HG03457 (cell line): ENCODE data around the gene PANK4.
"Not testable (repeated sequence)": the region's sequence is repeated elsewhere in the genome, so short reads cannot be mapped to it uniquely, and the experiment has no call there.

Experiments used
- ATAC-seq: cut with Tn5 transposase; IDR thresholded peaks from one replicate; pipeline ENCODE4 v1.9.1; 2021; ENCODE audit warnings: moderate number of reproducible peaks; ENCODE audit not compliant: unreplicated experiment

Gene PANK4

DNA sequence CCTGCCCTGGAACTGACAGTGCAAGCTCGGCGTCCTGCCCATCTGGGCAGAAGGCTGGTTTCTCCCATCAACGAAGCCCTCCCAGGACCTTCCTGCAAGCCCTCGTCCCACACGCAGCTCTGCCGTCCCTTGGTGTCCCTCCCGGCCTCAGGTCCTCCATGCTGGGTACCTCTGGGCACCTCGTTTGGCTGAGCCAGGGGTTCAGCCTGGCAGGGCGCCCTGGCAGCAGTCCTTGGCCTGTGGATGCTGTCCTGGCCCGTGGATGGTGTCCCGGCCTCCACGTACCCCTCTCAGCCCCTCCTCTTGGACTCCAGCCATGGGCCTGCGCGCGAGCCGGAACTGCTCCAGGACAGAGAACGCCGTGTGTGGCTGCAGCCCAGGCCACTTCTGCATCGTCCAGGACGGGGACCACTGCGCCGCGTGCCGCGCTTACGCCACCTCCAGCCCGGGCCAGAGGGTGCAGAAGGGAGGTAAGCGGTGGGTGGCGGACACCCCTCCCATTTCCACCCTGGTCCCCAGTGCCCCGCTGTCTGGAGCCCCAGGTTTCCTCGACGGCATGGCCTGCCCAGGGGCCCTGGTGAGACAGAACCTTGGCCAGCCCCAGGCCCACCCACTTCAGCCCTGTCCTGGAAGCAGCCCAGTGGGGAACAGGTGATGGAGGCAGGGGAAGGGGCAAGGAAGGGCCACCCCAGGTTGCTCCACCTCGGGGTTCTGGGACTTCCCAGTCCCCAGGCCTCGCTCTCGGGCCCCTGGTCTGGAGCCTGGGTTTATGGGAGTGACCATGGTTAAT is 33.3 kb upstream of the PANK4 start:
- ATAC-seq: no peak

DNA sequence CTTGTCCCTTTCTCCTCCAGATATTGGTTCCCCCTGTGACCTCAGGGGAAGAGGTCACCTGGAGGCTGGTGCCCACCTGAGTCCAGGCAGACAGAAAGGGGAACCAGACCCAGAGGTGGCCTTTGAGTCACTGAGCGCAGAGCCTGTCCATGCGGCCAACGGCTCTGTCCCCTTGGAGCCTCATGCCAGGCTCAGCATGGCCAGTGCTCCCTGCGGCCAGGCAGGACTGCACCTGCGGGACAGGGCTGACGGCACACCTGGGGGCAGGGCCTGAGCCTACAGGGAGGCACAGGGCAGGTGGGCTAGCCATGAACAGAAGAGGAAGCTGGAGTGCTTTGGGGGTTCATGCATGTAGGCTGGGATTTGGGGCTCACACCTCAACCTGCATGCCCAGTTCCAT is 32.5 kb upstream of the PANK4 start:
- no peak for ATAC-seq

DNA sequence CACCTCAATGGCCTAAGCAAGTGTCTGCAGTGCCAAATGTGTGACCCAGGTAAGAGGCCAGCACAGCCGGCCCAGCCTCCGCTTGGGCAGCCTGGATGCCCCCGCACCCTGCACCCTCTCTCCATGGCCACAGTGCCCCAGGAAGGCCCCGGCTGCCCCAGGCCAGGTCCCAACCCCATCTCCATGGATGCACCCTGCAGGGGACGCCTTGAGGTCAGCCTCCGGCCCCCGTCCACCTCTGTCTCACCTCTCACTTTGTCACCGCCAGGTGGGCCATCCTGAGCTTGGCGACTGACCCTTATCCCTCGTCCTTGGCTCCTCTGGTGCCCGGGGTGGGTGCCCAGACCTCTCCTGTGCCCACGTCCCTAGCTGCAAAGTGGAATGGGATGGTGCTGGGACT is 32.0 kb upstream of the PANK4 start:
- no peak for ATAC-seq

DNA sequence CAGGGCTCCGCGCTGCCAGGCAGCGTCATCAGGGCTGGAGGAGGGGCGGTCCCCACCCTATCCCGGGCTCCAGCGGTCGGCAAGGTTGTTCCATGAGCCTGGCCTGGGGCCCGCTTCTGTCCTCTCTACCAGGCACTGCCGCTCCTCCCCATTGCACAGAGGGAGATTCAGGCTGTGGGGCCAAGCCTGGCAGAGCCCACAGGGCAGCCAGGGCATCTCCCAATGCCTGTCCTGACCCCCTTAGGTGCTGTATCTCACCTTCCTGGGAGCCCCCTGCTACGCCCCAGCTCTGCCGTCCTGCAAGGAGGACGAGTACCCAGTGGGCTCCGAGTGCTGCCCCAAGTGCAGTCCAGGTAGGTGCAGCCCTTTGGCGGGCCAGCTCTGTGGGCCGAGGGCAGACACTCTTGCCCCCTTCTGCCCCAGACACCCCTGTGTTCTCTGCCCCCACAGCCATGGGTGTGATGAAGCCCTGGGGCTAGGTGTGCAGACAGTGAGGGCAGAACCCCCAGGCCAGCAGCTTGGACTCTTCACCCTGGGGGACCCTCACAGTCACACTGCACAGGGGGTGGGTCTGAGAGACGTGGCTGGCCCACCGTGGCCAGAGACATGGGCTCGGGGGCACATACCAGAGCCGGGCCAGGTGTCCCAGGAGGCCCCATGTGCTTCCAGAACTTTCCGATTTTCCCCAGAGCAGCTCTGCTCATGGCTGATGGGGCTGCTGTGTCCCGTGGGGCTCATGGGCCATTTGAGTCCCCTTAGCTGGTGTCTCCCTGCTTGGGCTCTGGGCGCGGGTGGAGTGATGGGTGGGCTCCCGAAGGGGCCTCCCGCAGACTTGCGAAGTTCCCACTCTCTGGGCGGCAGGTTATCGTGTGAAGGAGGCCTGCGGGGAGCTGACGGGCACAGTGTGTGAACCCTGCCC is 31.3 kb upstream of the PANK4 start:
- no peak for ATAC-seq

DNA sequence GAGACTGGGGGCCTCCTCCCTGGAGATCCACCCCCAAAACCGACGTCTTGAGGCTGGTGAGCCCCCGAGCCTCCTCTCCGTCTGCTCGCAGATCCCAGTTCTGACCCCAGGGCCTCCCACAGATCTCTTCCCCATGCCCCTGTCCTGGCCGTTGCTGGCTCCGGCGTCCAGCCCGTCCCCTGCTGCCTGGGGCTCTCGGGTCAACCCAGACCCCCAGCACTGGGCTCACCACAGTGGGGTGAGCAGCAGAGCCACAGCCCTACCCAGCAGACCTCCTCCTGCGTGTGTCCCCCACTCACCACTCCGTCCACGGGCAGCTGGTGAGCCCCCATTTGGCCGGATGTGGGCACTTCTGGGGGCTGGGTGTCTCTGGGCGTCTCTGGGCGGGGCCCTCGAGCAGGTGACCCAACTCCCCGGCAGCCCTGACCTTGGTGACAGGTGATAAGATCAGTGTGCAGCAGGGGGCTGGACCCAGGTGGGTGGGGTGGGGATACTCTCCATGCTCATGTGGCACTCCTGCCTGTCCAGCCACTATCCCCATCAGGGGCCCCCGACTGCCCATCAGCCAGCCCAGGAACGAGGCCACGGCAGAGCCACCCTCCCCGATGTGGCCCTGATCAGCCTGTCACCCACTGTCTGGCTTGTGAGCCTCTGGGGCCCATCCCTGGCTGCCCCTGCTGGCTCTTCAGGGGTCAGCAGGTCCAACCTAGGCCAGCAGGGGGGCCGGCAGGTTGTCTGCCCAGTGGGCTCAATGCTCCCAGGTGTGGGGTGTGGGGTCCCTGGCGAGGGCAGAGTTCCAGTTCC is 30.5 kb upstream of the PANK4 start:
- ATAC-seq: no peak

DNA sequence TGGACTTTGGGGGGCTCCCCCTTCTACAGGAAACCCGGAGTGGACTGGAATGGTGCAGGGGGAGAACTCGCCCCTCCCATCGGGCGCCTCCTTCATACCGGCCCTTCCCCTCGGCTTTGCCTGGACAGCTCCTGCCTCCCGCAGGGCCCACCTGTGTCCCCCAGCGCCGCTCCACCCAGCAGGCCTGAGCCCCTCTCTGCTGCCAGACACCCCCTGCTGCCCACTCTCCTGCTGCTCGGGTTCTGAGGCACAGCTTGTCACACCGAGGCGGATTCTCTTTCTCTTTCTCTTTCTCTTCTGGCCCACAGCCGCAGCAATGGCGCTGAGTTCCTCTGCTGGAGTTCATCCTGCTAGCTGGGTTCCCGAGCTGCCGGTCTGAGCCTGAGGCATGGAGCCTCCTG is 29.9 kb upstream of the PANK4 start, which contains the start of gene TNFRSF14:
Gene TNFRSF14 (plus strand): TSS at position 95 of the 401 bp plus-strand sequence. CDS start 294 bp downstream, at position 389.
- ATAC-seq: no peak

DNA sequence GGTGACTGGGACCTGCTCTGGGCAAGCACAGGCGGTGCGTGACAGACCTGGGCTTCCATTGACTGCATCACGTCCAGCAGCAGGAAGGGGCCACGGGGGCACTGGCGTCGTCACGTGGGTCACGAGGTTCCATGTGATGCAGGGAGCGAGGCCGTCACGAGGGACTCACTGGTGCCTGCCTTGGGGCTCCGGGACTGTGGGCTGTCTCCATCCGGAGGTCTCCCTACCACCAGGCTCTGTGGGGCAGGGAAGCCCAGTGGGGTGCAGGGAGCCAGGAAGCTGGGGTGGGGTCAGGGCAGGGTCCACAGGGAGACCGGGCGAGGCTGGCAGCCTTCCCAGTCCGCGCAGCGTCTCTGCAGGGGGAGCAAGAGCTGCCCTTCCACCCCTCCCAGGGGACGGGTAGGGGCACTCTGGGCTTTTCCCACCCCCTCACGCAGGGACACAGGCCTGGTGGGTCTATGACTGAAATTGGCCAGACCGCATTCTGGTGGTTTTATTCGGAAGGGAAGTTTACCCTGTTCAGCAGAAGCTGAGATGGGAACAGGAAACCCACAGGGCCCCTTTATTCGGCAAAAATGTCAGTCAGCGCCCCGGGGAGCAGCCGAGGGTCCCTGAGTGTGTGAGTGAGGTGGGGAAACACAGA is 29.4 kb upstream of the PANK4 start:
- ATAC-seq: no peak

DNA sequence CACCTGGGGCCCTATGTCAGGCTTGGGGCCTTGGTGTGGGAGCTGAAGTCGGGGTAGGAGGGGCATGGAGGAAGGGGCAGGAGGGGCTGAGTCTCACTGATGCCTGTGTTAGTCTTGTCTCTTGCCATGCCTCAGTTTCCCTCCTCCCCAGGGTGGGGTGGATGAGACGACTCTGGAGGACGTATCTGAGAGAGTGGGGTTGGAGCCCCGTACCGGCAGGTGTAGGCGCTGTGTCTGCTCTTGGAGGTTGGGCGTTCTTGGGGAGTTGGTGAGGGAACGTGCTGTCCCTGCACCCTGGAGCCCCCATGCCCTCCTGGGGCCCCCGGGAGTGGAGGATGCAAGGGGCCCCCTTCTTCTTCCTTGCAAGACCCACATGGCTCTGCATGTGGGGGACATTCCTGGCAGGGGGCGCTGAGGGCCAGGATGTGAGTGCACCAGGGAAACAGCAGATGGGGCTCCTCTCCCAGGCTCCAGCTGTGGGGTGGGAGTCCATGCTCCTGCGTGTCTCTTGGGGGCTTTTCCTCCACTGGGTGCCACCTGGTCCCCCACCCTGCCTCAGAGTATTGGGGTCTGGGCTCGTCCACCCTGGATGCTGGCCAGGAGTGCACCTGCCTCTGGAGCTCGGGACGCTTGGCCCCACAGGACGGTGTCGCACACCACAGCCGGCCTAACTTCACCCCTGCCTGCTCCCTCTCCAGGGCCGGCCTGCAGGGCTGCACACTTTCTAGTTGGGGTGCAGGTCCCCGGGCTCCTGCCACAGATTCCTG is 28.4 kb upstream of the PANK4 start:
- ATAC-seq: no peak

DNA sequence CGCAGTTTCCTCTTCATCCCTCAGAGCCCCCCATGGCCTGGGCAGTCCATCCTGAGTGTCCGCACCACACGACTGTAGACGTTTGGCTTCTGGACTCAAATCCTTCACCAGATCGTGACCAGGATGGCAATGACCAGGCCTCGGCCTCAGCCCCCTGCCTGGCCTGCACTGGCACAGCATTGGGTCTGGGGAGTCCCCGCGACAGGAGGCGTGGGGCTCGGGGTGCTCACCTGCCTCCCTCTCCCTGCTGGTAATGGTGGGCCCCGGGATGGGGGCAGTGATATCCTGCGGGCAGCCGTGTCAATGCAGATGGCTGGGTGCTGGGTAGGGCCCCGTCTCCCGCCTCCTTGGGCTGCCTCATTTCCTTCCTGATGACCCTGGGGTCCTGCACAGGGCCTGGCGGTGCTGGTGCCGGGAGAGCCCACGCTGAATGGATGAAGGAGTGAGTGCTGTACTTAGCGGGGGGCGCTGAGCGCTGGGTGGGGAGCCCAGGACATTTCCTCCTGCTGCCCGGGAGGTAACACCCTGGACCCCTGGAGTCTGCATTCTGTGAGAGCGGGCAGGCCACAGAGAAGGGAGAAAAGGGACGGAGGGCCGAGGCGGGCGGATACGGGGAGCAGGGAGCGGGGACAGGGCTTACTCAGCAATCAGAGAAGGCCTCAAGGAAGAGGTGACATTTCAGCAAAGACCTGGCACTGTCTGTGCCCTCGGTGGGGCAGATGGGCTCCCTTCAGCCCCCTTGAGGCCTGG is 27.6 kb upstream of the PANK4 start:
- ATAC-seq: no peak

DNA sequence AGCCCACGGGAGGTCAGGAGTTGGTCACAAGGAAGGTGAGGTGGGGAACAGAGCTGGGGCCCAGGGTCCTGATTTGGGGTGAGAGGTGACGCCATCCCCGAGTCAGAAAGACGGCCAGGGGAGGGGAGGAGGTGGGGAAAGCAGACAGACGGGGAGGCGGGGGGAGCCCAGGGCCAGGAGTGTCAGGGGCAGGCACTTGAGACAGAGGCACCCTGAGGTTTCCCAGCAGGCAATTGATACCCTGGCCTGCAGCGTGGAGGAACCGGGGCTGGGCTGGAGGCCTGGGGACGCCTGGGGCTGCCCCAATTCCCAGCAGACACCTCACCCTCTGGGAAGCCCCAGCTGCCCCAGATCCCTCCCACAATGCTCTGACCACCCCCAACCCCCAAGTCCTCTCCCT is 26.7 kb upstream of the PANK4 start:
- not testable (repeated sequence) for ATAC-seq

DNA sequence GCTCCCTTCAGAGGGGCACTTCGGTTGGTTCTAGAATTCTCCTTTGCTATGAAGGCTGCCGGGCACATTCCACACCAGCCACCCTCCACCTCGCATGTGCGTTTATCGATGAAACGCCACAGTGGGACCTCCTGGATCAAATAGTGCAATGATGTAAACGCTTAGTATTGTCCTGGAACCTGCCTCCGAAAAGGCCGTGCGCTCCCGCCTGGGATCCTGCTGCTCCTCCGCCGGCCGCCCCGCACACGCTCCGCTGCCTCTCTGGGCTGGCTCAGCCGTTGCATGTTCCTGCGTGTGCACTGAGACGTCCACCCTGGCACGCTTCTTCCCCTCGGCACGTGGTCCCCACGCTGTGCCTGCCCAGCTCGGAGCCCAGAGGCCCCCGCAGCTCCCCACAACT is 25.8 kb upstream of the PANK4 start:
- no peak for ATAC-seq

DNA sequence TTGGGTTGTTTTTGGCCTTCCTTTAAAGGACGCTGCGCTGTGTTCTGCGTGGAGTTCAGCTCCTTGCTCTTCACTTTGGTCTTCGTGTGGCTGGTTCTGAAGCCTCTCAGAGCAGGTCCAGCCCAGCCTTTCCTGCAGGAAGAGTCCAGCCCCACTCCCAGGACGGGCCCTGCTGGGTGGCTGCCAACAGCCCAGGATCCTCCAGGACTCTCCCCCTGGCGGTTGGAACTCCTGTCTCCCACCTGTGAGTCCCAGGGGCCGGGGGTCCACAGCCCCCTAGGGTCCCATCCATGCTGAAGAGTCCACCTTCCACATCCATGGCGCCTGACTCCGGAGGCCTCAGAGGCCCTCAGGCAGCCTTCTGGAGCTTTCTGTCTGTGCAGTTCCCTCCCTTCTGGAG is 25.1 kb upstream of the PANK4 start:
- ATAC-seq: not testable (repeated sequence)

DNA sequence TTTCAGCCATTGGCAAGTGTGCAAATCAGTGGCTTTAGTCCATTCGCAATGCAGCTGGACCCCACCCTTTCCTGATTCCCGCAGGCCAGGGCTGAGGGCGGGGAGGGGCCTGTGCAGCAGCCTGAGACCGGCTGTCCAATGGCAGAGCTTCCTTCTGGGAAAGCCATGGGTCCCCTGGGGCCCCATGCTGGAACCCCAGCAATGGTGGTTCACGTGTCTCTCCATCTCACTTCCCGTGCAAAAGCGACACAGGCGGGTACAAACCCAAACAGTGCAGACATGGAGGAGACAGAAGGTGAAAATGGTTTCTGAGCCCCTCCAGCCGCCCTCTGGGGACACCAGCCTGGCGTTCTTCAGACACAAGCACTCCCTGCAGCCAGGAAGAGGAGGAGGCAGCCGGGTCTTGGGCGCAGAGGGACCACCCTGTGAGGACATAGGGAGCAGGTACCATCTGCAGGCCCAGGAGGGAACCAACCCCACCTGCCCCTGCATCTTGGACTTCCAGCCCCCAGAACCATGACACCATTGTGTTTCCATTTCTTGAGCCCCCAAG is 24.0 kb upstream of the PANK4 start:
- ATAC-seq: not testable (repeated sequence)

DNA sequence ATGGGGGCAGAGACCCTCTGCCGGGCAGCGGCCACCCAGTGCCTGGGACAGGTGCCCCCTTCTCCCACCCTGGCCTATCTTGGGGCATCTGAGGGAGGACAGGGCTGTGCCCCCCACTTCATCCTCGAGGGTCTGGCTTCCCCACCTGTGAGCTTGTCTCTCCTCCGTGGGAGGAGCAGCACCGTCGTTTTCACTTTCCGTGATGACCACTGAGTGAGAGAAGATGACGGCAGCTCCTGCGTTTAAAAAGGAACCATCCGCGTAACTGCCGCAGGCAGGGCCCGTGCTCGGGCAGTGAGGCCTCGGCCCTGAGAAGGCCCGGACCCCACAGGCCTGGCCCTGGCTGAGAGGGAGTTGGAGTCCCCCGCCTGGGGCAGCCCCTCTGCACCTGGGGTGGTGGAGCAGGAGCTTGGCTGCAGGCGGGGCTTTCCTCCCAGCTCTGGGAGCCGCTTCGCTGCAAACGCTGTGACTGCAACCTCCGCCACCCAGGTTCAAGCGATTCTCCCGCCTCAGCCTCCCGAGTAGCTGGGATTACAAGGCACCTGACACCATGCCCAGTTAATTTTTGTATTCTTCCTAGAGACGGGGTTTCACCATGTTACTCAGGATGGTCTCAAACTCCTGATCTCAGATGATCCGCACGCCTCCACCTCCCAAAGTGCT is 23.1 kb upstream of the PANK4 start:
- not testable (repeated sequence) for ATAC-seq

DNA sequence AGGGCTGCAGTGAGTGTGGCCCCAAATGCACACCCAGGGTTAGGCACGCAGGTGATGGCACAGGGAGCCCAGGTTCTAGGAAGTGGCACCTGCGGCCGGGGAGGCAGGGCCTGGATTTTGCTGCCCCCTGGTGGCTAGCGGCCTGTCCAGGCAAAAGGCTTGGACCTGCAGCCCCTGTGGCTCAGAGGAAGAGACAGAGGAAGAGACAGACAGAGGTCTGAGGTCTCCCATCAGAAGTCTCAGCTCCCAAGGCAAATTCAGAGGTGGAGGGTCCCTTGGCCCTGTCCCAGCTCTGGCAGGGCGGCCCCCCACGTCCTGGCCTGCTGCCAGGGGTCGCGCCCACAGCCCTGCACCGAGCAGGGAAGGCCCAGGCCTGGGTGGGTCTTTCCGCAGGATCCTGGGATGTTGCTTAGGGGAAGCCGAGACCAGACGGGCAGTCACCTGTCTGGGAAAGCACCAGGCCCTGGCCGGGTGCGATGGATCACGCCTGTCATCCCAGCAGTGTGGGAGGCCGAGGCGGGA is 21.7 kb upstream of the PANK4 start:
- ATAC-seq: no peak

DNA sequence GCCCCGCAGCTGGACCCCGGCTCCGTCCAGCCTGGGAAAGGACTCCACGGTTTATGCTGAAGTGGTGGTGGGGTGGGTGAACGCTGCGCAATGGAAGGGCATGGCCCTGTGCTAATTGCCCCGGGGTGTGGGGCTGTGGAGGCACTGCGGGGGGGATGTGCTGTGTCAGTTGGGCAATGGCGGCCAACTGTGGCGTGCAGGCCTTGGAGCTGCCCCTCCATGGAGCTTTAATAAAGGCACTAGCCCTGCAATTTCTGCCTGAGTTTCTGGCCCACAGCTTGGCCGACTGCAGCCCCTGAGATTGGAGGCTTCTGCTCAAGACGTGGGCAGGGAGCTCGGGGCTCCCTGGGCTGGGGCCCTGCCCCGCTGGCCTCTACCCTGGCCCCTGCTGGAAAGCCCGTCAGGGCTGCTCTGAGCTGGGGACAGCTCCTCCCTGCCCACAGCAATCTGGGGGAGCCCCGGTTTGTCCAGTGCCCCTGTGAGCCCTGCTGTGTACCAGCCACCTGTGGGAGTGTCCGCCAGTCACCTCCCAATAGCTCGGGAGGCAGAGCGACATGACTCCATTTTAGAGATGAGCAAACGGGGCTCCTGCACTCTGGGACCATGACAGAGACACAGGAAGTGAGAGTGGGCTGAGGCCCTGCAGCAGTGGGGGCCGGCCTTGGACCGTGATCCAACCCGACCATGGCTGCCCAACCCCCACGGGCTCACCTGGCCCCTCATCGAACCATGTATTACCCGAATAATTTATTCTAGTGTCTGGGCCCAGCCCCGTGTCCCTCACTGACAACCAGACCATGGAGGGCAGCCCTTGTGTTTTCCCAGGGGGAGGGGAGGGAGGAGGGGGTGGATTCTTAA is 21.0 kb upstream of the PANK4 start:
- ATAC-seq: peak; percentile 1
